Measurements from ENCODE around the gene TRABD2A. TPM values are rescaled to one million over a fixed set of nuclear protein-coding genes. Genes with fewer than 3 reads are reported as not detected.
A peak's percentile ranks its signal among the peaks of the same experiment; 100 is the strongest.

Gene TRABD2A, protein sequence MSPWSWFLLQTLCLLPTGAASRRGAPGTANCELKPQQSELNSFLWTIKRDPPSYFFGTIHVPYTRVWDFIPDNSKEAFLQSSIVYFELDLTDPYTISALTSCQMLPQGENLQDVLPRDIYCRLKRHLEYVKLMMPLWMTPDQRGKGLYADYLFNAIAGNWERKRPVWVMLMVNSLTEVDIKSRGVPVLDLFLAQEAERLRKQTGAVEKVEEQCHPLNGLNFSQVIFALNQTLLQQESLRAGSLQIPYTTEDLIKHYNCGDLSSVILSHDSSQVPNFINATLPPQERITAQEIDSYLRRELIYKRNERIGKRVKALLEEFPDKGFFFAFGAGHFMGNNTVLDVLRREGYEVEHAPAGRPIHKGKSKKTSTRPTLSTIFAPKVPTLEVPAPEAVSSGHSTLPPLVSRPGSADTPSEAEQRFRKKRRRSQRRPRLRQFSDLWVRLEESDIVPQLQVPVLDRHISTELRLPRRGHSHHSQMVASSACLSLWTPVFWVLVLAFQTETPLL
- 10 to 100 TPM in 1 of 2 donors, not detected in 1; 10.3 TPM for total RNA-seq

DNA sequence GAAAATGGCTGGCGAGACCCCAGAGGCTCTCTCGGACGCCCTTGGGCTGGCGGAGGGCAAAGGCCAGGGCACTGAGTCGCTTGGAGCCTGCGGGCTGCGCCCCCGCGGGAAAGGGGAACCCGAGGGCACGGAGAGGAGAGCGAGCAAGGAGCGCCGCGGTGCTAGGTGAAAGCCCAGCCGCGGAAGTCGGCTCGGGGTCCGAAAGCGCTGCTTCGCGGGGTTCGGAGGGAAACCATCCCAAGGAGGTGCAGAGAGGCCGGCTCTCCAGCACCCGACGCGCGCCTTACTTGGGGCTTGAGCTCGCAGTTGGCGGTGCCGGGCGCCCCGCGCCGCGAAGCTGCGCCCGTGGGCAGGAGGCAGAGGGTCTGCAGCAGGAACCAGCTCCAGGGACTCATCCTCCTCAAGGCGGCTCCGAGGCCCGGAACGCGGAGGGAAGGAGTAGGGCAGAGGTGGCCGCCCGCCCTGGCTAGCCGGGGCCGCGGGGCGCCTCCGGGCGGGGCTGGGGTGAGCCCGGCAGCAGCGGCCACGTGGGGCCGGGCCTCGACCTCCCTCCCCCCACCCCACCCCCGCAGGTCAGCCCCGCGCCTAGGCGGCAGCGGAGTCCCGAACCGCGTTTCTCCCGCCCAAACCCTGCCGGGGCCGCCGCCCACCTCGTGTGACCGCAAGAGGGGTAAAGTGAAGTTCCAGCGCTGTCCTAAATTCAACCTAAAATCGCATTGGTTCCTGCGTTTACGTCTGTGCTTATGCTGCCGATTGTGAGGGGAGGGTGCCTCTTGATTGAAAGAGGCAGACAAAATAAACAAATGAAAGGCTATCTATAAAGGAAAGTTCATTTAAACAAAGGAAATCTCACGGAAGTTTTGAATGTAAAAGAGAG lies at the start of gene TRABD2A:
Gene TRABD2A, minus strand, starts transcription at position 440 of the 877 bp plus-strand sequence. Its CDS starts 45 bp downstream, at position 395.
- Histone ChIP-seq H3K36me3 (no peaks in the 10 kb centered on the region), H3K4me1 (replicated peaks) (peaks cover 8% of the 10 kb centered on the region), H3K4me3 (peak within 1 kb of the TSS; percentile 19 to 34), H3K9me3 (no peaks in the 10 kb centered on the region), H3K27me3 (replicated peaks; ENCODE audit: insufficient read depth) (peaks cover 14% of the 10 kb centered on the region), H3K27ac (no peak within 1 kb of the TSS)
- TF ChIP-seq, protein P1, sequence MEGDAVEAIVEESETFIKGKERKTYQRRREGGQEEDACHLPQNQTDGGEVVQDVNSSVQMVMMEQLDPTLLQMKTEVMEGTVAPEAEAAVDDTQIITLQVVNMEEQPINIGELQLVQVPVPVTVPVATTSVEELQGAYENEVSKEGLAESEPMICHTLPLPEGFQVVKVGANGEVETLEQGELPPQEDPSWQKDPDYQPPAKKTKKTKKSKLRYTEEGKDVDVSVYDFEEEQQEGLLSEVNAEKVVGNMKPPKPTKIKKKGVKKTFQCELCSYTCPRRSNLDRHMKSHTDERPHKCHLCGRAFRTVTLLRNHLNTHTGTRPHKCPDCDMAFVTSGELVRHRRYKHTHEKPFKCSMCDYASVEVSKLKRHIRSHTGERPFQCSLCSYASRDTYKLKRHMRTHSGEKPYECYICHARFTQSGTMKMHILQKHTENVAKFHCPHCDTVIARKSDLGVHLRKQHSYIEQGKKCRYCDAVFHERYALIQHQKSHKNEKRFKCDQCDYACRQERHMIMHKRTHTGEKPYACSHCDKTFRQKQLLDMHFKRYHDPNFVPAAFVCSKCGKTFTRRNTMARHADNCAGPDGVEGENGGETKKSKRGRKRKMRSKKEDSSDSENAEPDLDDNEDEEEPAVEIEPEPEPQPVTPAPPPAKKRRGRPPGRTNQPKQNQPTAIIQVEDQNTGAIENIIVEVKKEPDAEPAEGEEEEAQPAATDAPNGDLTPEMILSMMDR (IDR thresholded peaks at IDR 0.05): no peak
- TF ChIP-seq POLR2A (IDR thresholded peaks at IDR 0.05) (no peak), POLR2AphosphoS5 (IDR thresholded peaks at IDR 0.05) (no peak)
- no peak for DNase-seq (ENCODE audit: low spot score)
- WGBS: 1% methylated on average over 58 of the region's 77 CpGs
- intact Hi-C loops (cut with DNase I): loop anchor here (5.0 kb wide), 1 partner anchor 384 kb away; no protein-coding TSS in a partner anchor

DNA sequence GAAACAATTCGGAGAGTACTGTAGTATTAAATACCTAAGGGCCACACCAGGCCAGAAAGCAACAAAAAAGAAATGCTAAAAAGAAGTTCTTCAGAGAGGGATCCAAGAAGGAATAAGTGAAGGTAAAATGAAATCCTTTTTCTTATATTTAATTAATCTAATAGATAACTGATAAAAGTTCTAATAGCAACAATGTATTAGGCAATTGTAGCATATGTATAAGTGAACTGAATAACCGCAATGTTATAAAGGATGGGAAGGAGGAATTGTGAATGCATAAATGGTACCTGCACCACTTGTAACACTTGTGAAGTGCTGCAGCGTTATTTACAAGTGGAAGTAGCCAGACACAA lies 46.4 kb upstream of the TRABD2A start:
- Histone ChIP-seq H3K9me3 (no peaks in the 10 kb centered on the region), H3K4me1 (replicated peaks) (peaks cover 4% of the 10 kb centered on the region), H3K4me3 (no peak overlapping the region), H3K27ac (no peak overlapping the region), H3K36me3 (no peaks in the 10 kb centered on the region), H3K27me3 (replicated peaks; ENCODE audit: insufficient read depth) (no peaks in the 10 kb centered on the region)
- no peak for DNase-seq (ENCODE audit: low spot score)
- TF ChIP-seq POLR2AphosphoS5 (IDR thresholded peaks at IDR 0.05) (no peak), POLR2A (IDR thresholded peaks at IDR 0.05) (no peak)
- TF ChIP-seq, protein P1 (IDR thresholded peaks at IDR 0.05): no peak
- intact Hi-C loops (cut with DNase I): loop anchor here (5.0 to 10.0 kb wide), 3 partner anchors 85 to 430 kb away; no protein-coding TSS in a partner anchor
- 40% methylated on average over 3 of the region's 3 CpGs for WGBS

DNA sequence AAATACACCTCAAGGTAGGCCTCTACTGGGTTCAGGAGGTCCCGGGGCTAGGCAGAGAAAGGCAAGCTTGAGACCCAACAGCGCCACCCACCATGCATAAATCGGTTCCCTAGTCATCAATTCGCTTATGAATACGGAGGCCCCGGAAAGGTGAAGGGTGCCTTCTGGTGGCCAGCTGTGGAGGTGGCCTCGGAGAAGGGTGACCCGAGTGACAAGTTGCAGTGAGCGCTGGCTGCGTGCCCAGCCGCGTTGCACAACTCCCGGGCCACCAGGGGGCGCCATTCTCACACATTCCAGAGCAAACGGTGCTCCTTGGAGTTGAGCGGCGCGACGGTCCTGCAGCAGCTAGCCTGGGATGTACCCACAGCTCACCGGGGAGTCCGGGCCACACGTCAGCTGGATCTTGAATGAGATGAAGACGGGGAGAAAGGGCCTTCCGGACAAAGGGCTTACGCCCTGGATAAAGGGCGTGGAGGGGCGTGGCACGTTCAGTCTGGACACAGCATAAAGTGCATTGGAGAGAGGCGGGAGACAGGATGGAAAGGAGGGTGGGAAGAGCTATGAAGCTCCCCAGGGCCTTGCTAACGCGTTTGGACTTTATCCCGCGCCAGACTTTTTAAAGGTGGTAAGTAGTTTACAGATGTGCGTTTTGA lies 45.0 kb upstream of the TRABD2A start:
- Histone ChIP-seq H3K9me3 (no peaks in the 10 kb centered on the region), H3K27me3 (replicated peaks; ENCODE audit: insufficient read depth) (no peaks in the 10 kb centered on the region), H3K4me1 (replicated peaks) (peaks cover 4% of the 10 kb centered on the region), H3K4me3 (no peak overlapping the region), H3K36me3 (no peaks in the 10 kb centered on the region), H3K27ac (no peak overlapping the region)
- TF ChIP-seq, protein P1 (IDR thresholded peaks at IDR 0.05): peak; percentile 85 to 98 (median 94)
- TF ChIP-seq POLR2A (IDR thresholded peaks at IDR 0.05): peak; percentile 20
- TF ChIP-seq POLR2AphosphoS5 (IDR thresholded peaks at IDR 0.05): peak; percentile 73
- intact Hi-C loops (cut with DNase I): loop anchor here (5.0 to 10.0 kb wide), 3 partner anchors 86 to 429 kb away; no protein-coding TSS in a partner anchor
- DNase-seq (ENCODE audit: low spot score): peak; percentile 93
- WGBS: 11% methylated on average over 33 of the region's 34 CpGs

DNA sequence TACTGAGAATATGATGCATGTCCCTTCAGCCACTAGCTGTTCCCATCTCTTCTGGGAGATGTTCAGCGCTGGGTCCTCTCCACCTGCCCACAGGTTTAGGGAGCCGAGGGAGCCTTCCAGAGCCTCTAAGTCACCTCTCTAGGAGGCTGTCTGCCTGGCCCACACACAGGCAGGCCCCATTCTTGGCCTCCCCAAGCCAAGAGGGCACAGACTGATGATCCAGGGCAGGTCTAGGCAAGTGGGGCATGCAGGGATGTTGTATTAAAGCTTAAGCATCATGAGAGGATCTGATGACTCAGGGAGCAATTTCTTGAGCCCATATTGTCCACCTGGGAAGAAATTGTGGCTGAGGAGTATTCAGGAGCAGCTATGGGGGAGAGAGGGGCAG lies 44.4 kb upstream of the TRABD2A start:
- H3K36me3 ChIP-seq: no peaks in the 10 kb centered on the region
- H3K4me3 ChIP-seq: no peak overlapping the region
- TF ChIP-seq POLR2AphosphoS5 (IDR thresholded peaks at IDR 0.05): no peak
- no peak for TF ChIP-seq POLR2A (IDR thresholded peaks at IDR 0.05)
- TF ChIP-seq, protein P1 (IDR thresholded peaks at IDR 0.05): no peak
- H3K9me3 ChIP-seq: no peaks in the 10 kb centered on the region
- no peak for DNase-seq (ENCODE audit: low spot score)
- H3K27me3 ChIP-seq (replicated peaks; ENCODE audit: insufficient read depth): no peaks in the 10 kb centered on the region
- no peak overlapping the region for H3K27ac ChIP-seq
- H3K4me1 ChIP-seq (replicated peaks): peaks cover 4% of the 10 kb centered on the region
- intact Hi-C loops (cut with DNase I): loop anchor here (5.0 to 10.0 kb wide), 3 partner anchors 87 to 428 kb away; no protein-coding TSS in a partner anchor
- WGBS: 83% methylated on average over 2 of the region's 2 CpGs

Data from prostate gland (tissue), 2 donors.